NCI-H2227 treated with DMSO at 0.1 percent for 48 hours (cell line): ENCODE results near the gene SMARCE1.
A peak's percentile ranks its signal among the peaks of the same experiment; 100 is the strongest.

Experiments
- DNase-seq: peaks from one replicate; lab custom pipeline; 2025; lab: John Stamatoyannopoulos, UW

The SMARCE1 gene

DNA sequence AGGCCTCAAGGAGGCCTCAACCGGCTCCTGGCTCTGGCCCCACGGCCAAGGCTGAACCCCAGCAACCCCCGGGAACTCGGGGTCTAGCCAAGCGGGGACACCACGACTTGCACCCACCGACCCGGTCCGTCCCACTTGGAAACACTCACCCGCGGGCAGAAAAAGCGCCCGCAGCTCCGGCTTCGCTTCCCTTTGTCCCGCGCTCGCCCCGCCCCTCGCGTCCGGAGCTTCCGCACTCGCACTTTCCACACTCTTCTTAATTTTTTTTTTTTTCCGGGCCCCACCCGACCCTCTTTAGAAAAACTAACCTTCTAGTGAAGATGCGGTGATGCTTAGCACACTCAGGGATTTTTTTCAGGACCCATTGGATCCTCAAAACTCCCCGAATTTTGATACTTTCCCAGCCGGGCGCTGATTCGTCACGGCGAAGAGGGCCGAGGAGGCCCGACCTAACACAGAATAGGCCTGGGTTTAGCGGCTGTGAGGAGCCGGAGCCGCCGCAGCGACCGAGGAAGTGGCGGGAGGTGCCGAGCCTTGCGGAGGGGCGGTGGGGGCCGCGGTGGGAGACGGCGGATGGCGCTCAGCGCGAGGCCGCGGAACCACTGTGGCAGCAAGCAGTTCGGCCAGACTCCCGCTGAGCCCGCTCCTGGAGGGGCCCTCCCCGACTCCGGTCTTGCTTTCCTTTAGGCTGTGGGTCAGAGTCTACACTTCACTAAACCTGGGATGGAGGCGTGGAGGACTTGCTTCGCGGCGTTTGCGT lies at the start of gene SMARCE1:
Gene SMARCE1, minus strand, starts transcription at position 195 of the 760 bp plus-strand sequence. CDS start 2,016 bp downstream, outside the sequence.
- DNase-seq = peak; percentile 86

DNA sequence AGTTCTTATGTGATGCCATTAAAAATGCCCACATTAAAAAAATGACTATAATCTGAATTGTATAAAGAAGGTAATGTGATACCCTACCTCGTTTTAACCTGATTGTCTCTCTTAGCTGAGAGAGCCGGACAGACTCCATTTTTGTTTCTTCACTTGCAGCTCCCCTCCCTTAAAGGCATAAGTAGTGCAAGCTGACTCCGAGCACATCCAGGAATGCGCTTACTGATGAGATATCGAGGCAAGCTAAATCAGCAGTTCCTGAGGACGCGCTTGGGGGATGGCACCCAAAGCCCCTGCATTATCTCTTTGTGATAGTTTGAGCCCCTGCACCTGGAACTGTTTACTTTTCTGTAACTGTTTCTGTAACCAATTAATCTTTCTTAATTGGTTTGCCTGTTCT lies 49.7 kb upstream of the SMARCE1 start:
- no peak for DNase-seq

DNA sequence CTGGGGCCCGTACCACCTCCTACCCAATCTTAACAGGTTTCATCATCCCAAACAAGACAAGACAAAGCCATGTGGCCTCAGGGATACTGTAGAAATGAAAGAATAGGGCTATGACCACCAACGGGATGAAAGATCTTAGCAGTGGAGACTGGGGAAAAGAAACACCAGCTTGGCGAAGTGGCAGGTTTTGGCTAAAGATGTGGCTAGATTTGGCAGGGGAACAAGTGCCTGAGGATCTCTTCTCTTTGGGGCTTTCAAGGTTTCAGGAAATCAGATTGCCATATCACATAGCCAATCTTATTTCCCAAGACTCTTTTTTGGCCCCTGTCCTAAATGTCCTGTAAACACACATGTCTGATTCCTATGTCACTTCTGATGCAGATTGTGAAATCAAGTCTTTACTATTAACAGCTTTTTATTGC lies 49.0 kb upstream of the SMARCE1 start:
- no peak for DNase-seq

DNA sequence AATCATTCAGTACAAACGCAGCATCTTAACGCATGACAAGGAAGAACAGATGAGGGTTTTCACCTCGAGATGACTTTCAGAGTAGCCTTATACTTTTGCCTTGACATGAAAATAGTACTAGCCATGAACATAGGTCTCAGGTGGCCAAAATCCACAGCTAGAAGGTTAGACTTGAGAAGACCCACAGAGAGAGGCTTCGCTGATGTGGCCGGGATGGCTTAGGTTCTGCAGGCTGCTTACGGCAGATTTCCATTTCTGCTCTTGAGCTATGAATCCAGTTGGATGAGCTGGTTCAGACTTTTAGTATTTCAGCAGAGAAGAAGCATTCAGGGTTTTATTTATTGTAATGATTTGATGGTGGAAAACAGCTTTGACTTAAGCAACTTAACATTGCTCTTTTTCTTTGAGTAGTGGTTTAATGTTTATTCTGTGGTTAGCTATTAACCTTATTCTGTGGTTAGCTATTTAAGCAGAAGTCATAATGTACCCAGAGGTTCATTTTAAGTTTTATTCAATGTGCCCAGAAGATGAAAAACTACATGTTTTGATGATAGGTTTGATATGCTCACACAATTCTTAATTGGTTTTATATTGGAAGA lies 48.4 kb upstream of the SMARCE1 start:
- no peak for DNase-seq

DNA sequence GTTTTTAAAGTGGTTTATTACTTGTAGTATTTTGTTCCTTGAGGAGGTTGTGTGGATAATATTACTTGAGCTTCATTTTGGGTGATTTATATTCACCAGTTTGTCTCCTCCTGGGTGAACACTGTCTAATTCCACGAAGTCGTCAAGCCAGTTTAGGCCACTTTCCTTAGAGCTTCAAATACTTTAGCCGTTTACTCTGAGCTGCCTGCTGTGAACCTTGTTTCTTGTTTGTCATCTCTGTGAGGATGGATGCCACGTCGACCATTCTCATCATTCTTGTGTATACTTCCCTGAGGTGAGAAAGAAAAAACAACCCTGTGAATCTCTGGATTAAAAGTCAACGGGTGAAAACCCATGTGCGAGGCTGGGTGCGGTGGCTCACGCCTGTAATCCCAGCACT lies 47.0 kb upstream of the SMARCE1 start:
- no peak for DNase-seq

DNA sequence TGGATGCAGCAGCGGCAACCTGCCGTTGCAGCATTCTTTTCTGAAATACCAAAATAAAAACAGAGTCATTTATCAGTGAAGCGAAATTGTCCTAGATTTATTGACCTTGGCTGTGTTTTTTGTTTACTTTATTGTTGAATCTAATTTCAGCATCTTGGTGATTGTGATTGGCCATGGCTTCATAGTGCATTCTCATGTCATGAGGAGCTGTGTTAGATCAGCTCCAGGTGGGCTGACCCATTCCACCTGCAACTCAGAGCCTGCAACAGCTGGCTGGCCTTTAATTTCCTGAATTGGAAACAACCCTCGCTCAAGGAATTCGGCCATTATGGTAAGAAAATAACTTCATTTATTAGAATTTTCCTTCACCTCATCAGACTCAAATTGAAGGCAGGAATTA lies 39.5 kb upstream of the SMARCE1 start:
- no peak for DNase-seq

DNA sequence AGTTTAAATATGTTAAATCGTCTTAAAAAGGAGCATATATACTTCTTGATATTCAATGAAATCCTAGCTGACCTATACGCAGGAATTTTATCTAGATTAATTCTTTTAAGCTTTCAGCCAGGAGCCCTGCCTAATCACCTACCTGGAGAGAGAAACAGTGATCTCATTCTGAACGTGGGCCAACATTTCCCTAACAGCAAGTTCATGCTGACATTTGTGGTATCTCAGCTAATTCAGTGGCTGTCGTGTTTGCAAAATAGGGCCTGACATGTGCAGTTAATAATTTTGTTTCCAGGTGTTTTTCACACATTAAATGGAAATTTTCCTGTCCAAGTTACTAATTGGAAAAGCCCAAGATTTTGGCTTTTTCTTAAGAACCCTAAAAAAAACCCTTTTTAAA lies 38.6 kb upstream of the SMARCE1 start:
- no peak for DNase-seq

DNA sequence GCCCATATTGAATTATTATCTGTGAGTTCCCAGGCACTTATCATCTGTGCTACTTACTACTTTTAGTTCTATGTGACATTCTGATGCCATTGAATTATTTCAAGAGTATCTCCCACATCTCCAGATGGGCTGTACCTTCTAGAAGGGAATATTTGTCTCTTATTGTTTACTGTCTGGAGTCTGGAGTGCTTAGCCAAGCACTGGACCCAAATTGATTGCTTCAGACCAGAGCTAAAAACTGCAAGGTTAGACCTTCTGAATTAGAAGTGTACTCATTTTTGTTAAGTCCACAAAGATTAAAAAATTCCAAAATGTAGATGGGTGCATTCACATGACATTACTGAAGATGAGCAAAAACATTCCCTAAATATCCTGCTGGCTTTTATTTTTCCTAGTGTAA lies 33.4 kb upstream of the SMARCE1 start:
- DNase-seq = no peak

DNA sequence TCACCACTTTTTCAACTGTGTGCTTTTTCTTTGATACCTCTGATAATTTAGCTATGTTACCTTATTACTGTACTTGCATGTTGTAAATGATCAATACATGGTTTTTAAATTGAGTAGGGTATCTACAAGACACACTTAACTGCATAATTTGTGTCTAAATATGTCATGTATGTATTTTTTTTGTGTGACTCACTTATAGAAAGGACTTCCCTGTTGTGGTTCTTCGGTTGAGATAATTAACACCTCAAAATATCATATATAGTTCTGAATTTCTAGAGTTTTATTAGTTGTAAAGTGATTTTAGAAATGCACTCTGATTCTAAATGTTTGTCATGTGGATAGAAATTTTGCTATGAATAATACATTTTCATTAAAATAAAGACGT lies 31.9 kb upstream of the SMARCE1 start:
- no peak for DNase-seq

DNA sequence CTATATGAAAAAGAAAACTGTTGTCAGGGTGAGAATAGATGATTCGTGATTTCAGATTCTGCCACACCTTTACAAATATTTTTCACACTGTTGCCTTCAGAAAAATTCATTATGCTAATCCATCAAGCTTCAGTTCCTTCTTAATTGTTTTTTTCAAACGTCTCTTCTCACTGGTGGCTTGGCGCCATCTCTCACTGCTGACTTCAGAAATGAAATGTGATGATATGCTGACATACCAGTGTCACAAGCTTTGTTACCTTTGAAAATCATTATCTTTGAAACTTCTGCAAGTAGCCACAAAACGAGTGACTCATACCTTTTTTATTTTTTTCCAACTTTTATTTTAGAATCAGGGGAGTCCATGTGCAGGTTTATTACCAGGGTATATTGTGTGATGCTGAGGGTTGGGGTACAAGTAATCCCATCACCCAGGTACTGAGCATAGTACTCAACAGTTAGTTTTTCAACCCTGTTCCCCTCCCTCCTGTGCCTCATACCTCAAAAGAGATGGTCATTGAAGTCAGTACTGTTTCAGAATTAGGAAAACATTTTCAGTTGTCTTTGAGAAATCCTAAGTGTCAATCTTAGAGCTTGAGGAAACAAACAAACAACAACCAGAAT lies 31.4 kb upstream of the SMARCE1 start:
- no peak for DNase-seq

DNA sequence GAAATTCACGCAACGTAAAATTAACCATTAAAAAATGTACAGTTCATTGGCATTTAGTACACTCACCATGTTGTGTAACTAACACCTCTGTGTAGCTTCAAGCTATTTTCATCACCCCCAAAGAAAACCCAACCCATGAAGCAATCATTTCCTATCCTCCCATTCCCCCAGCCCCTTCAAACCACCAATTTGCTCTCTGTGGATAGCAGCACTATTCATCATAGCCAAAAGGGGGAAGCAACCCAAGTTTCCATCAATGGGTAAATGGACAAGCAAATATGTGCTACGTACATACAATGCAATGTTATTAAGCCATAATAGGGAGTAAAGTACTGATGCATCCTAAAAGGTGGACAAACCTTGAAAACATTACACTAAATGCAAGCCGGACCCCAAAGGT lies 28.3 kb upstream of the SMARCE1 start:
- no peak for DNase-seq

DNA sequence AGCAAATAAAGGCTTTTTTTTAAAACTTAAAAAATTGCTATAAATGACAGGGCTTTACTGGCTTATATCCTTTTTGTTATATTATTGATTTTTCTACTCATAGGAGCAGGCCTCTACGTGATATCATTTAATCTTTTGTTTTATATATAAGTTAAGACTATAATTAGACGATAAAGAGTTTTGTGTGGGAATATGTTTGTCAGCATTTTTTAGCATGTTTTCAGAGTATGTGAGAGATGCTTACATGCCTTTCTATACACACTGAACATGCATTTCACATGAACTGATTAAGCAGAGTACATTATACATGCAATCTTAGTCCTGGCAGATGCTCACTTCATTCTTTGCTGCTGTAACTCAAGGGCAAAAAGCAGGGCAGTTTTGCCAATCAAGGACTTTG lies 25.0 kb upstream of the SMARCE1 start:
- DNase-seq = no peak

DNA sequence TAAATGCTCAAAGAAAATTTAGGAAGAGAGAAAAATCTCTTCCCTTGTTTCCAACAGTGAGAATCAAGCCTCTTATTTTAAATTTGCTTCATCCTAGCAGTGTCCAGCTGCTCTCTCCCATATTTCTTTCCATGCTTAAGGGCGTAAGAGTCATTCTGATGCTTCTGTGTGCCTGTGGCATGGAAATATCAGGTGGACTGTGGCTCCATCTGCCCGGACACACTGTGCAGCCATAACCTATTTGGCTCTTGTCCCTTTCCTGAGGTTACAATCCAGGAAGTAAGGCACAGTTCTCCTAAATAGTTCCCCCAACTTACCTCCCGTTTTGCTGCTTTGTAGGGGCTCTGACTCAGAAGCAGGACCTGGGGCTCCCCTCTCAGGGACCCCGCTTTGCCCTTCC lies 23.7 kb upstream of the SMARCE1 start:
- no peak for DNase-seq

DNA sequence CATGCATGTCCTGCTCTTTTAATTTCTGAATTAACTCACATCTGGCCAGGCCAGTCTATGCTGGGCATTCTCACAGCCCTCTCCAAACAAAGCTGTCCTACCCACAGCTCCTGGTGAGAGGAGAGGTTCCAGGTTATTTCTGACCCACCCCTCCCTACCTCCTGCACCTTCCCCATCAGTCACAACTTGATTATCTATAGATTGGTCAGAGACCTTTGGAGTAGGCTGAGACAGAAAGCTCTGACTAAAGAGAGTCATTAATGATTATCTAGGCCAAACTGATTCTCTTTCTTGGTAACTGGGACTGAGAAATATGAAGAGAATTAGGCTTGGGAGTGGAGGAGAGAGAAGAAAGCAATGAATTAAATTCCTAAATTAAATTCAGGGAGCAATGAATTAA lies 18.7 kb upstream of the SMARCE1 start:
- DNase-seq = no peak

DNA sequence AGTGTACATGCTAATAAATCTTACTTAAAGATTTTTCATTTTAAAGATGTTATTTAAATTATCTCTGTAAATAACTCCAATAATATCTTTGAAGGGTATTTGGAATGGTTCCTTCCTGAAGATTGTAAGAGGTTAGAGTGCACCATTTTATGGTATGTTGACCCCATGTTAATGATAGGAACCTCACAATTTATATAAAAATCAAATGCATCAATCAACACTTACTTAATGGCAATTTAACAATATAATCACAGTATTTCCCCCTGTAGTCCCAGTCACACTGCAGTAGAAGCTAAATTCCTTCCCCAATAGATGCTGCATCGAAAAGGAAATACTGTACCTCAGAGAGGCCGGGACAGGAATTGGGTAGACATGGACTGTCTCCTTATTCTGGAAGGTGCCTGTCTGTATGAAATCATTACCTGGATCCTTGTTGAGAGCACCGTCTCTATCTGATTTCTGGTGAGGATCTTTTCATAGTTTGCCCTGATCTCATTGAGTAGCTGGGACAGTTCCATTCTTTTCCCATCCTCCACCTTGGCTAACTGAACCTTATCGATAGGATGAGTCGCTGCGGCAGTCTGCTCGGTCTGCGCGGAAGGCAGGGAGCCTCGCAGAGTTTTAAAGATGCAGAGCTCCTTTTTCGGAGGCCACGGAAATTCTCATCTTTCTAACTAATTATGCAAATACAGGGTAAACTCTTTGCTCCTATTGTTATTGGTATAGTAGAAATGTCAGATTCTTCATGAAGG lies 17.1 kb upstream of the SMARCE1 start, which contains the start of gene KRT222:
Gene KRT222, minus strand, starts transcription at position 596 of the 752 bp plus-strand sequence. Its CDS starts 78 bp downstream, at position 518.
- no peak for DNase-seq

DNA sequence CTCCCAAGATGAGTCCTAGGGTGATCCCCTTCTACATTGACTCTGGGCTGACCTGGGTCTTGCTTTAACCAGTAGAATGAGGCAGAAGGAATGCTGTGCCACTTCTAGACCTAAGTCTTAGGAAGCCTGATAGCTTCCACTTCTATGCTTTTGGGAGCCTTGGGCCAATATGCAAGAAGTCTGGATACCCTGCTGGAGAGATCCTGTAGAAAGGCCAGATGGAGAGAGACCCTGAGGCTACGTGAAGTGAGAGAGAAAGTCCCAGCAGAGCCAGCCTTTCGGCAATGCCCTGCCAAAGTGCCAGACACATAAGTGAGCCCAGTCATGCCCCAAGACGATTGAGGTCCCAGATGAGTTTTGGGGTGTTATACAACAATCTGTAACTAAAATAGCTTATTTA lies 15.6 kb upstream of the SMARCE1 start:
- no peak for DNase-seq

DNA sequence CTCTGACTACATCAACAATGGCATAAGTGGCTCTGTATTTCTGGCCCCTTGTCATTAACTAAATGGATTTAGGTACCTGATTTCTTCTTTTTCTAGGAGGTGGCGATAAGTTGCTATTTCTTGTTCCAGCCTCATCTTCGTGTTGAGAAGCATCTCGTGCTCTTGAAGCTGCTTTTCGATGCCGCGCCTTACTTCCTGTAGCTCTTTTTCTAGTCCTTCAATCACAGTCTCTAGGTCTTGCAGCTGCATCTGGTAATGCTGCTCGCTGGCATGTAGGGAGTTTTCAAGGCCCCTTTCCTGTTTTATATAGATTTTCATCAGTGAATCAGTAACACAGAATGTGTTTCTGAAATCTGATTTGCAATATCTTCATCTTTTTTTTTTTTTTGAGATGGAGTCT lies 12.3 kb upstream of the SMARCE1 start:
- DNase-seq = no peak

DNA sequence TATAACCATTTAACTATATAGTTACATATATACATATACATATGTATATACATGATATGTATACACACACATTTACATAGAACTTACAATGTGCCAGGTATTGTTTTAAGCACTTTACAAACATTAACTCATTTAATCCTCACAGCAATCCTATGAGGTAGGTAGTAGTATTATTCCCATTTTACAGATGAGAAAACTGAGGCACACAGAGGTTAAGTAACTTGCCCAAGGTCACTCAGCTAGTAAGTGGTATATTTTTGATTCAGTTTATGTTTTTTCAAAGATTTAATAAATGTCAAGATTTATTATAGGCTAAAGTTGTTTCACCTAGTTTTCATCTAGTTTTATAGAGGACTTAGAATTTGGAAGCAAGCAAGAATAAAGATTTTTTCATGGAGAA lies 10.8 kb upstream of the SMARCE1 start:
- no peak for DNase-seq

DNA sequence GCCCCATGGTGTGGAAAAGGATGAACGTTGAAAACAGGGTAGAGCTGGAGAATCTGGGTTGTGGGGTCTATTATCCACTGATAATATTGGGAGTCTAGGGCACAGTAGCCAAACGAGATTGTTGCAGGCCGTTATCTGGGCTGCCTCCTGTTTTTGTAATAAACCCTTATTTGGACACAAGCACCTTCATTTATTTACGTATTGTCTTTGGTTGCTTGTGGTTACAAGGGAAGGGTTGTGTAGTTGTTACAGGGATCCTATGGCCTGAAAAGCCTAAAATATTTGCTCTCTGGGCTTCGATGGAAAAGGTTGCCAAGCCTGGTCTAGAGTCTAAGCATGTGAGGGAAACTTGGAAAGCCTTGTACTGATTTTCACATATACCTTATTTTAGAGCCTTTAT lies 4.3 kb upstream of the SMARCE1 start:
- DNase-seq = no peak

DNA sequence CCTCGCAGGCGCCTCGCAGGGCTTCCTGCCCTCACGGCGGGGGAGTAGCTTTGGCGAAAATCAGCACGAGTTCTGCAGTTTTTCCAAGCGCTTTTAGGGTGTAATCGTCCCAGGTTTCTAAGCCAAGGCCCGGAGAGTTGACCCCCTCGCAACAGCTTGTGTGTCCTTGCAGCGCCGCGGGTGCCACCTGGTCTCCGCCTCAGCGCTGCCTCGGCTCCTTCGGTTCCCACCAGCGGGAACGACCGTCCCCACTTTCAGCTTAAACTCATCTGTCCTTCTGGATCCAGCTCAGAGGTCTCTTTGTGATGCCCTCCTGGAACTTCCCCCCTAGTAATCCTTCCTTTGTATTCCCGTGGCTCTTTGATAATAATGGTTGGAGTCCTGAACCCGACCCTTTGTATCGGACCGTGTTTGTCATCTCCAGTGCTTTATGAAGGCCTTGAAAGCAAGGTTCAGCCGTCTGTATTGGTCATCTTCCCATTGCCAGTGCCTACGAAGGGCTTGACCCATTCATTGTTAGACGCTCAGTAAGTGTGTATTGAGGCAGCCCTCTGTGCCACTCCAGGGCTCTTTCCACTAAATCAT lies 858 bp upstream of the SMARCE1 start:
- peak; percentile 83 for DNase-seq

DNA sequence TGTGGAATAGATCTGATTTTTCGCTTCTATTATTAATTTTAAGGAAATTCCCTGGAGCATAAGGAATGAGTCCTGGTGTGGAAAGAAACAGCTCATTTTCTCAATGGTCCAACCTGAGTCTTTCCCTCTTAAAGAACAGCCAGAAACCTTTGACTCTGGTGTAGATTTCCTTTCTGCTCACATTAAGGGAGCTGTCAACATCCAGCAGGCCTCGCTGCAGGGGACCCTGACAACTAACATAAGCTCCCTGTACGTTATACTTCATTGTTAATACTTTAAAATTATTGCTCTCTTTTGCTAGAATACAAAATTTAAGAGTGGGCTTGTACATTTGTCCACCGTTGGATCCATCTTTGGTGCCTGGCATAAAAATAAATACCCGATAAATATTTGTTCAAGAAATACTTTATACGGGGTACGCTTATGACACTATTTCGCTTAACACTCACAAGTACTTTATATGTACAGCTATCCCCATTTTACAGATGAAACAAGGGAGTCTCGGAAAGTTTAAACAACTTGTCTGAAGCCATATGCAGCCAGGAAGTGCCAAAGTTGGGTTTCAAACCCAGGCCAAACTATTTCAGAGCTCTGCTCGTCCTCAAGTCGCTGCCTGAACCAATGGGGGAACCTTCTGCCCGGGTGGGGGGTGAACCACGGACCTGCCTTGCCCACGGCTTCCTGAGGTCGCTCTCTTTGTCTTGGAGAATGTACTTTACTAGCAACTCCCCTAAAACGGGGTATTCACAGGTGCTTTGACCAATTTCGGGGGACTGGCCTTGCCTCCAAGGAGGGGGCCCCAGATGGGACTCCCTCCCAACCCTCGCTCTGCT lies 611 bp downstream of the SMARCE1 start:
- no peak for DNase-seq
